GM21381 (cell line): ENCODE results near the gene TRIO.

ENCODE experiments used
- ATAC-seq: cut with Tn5 transposase; IDR thresholded peaks from one replicate; pipeline ENCODE4 v1.9.1; 2021; ENCODE audit warnings: mild to moderate bottlenecking, moderate library complexity; ENCODE audit not compliant: unreplicated experiment

TRIO gene

DNA sequence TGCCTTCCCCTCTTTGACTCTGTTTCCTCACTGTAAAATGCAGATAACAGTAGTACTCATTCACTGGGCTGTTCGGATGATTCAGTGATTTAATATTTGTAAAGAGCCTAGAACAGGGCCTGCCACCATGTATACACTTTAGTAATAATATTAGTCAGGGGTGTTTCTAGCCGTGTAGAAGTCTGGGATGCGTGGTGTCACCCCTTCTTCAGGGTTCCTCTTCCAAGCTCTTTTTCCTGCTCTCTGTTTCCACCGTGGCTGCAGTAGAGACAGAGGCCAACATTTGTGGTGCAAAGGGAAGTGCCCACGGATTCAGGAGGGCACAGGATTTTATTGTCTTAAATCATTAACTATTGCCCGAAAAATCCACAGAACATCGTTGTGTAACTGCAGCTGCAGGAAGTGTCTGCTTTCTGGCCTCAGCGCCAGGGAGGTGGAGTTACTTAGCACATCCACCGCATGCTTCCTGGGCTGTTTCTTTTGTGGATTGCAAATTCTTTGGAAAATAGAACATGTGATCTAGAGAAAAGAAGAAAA is 61.7 kb downstream of the TRIO start:
- no peak for ATAC-seq

DNA sequence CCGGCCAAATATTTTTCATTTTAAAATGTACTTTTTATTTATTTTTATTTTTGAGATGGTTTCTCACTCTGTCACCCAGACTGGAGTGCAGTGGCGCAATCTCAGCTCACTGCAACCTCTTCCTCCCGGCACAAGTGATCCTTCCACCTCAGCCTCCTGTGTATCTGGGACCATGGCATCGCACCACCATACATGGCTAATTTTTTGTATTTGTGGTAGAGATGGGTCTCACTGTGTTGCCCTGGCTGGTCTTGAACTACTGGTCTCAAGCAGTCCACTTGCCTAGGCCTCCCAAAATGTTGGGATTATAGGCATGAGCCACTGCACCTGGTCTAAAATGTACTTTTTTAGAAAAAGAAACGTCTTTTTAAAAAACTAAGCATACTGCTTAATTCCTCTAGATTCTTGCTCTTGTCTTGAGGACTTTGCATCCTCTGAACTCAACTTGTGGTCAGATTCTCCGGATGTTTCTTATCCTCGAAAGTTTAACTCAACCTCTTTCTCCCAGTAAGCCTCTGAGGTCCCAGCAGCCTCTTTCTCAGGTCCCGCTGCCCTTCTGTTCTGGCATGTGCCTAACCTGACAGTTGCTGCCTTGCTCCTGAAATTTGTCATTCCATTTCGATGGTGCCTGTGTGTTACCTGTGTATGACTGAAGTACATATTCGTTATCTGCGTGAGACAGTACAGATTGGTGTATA is 63.0 kb downstream of the TRIO start:
- no peak for ATAC-seq

DNA sequence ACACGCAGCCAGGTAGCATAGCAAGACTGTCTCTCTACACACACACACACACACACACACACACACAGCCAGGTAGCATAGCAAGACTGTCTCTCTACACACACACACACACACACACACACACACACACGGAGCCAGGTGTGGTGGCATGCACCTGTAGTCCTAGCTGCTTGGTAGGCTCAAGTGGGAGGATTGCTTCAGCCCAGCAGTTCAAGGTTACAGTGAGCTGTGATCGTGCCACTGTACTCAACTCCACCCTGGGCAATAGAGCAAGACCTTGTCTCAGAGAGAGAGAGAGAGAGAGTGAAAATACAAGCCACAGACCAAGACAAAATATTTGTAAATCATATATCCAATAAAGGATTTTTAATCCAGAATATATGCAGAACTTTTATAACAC is 64.3 kb downstream of the TRIO start:
- peak; percentile 16 for ATAC-seq

- peak; percentile 58 for ATAC-seq
These were observed 65.2 kb downstream of the TRIO start for GRCh38 chr5:14208071-14209021.

- ATAC-seq, result no peak
These were observed 66.2 kb downstream of the TRIO start for GRCh38 chr5:14209222-14209822.

DNA sequence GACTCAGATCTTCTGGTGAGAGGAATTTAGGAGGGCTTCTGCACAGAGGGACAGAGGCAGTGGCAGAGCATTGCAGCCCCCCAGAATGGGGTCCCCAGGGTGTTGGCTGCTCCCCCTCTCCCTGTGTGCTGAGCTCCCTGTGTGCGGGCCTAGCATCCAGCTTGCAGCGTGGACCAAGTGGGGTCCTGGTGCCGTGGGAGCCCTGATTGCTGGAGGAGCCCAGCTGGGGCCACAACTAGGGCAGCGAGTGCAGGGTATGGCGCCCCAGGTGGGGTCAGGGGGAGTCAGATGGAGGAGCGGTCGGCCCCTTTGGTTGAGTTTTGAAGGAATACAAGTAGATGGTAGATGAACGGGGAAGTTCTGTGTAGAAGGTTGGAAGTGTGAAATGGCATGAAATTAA is 66.7 kb downstream of the TRIO start:
- no peak for ATAC-seq

GRCh38 chr5:14210729-14211128 is 67.6 kb downstream of the TRIO start:
- ATAC-seq, result no peak

- peak; percentile 24 for ATAC-seq
These were observed 69.0 kb downstream of the TRIO start for GRCh38 chr5:14211818-14212803.

DNA sequence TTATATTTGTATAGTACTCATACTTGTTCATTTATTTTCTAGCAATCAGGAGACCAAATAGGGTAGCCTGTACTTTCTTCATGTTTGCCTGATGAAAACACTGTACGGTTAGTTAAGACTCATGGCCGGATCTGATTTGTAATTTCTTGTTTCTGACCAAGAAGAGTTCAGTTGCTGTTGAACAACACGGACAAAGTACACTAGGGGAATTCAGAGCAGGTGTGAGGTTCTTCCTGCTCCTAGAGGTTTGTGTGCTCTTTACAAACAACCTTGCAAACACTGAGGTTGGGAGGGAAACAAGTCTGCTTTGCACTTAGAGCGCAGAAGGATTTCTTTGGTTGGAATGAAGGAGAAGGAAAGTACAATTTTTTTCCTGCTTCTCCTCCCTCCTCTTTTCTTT is 69.7 kb downstream of the TRIO start:
- ATAC-seq, result peak; percentile 30

GRCh38 chr5:14213253-14213652 is 70.1 kb downstream of the TRIO start:
- no peak for ATAC-seq

- ATAC-seq, result peak; percentile 35
These were observed 70.9 kb downstream of the TRIO start for GRCh38 chr5:14213813-14214585.

- no peak for ATAC-seq
These were observed 72.8 kb downstream of the TRIO start for GRCh38 chr5:14215901-14216300.

- no peak for ATAC-seq
These were observed 73.2 kb downstream of the TRIO start for GRCh38 chr5:14216372-14216771.

GRCh38 chr5:14216902-14217301 is 73.8 kb downstream of the TRIO start:
- no peak for ATAC-seq

GRCh38 chr5:14217587-14217986 is 74.4 kb downstream of the TRIO start:
- no peak for ATAC-seq

DNA sequence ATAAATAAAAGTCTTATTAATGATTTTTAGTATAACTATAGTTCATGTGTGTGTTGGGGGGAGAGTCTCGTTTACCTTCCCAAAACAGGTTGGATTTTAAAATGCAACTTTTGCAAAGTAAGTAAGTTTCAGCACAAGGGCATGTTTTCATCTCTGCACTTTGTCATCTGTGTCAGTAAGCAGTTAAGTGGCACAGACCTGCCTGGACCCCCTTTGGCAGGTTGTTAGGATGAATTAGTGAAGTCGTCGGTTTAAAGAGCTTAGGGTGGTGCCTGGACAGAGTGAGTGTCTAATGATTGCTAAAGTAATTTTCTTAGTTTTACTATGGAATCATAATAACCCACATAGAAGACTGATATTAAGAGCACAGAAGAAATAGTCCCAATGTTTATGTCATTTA is 74.9 kb downstream of the TRIO start:
- no peak for ATAC-seq

DNA sequence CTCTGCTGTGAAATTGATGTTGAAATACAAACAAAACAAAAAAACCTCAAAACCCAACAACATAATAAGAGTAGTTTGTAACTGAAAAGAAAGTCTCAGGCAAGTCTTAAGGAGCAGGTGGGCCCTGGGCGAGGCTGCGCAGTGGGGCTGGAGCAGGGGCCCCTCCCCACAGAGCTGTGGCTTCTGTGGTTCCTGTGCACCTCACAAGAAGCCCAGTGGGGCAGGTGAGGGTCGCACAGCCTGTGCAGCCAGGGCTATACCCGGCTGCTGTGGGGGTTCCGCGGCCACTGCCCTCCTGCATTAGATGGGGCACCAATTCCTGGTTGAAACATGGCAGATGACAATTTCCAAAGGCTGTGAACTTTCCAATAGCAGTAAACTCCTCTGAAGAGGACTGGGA is 75.3 kb downstream of the TRIO start:
- ATAC-seq, result no peak

DNA sequence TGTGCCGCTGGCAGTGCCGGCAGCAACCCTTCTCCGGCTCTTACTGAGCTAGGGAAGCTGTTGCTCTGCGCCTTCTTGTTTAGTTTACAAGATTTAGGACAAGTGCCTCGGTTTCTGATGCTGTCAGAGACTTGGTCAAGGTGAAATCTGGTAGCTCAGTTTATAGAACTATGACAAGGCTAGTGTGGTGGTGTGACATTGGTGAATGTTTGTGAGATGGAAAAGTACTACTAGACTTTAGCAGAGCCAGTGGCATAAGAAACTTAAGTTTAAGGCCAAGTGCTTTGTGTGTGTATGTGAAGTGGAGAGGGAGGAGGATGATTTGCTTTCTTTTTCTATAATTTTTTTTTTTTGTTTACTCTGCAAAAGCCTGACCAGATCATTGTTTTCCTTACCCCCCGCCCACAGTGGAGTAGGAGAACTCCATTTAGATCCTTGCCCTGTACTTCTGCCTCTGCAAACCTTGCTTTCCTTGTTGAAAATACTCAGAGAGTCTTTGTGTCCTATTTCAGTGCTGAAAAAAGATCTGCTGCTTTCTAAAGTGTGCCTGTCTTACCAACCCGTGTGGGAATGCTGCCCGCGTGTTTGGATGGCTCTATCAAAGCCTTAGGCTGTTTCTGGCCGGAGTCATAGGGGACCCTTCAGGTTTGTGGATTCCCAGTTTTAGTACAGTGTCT is 75.9 kb downstream of the TRIO start:
- no peak for ATAC-seq
